Suprapubic skin (tissue), 4 donors: ENCODE measurements around the gene ALDH1A1.

Experiments used
- CTCF ChIP-seq, 2 donors: fragments of 200-600 bp in 1 of 2; fragments of 450-650 bp in 1 of 2; sonication (generic) in 1 of 2; IDR thresholded peaks; one replicate each; pipeline ENCODE4 v1.5.1; 2016 to 2019; ENCODE audit warnings: antibody characterized with exemption in 2 of 2, mild to moderate bottlenecking in 1 of 2, moderate library complexity in 1 of 2
- EP300 ChIP-seq: sonication (generic); formaldehyde crosslinking; IDR thresholded peaks from one replicate; pipeline ENCODE4 v1.6.1; 2017; ENCODE audit warnings: antibody characterized with exemption
- POLR2A ChIP-seq, 2 donors: fragments of 450-650 bp; IDR thresholded peaks; one replicate each; pipeline ENCODE4 v1.6.1; 2017; ENCODE audit warnings: antibody characterized with exemption in 2 of 2, mild to moderate bottlenecking in 2 of 2, moderate library complexity in 2 of 2
- POLR2AphosphoS5 ChIP-seq, 3 donors: sonication (generic); formaldehyde crosslinking; IDR thresholded peaks; one replicate each; pipeline ENCODE4 v1.6.1; 2017; ENCODE audit warnings: antibody characterized with exemption in 3 of 3

GRCh38 chr9:72978744-72979143, 25.9 kb upstream of the ALDH1A1 start:
- TF ChIP-seq POLR2AphosphoS5 (IDR thresholded peaks at IDR 0.05) = no peak
- TF ChIP-seq POLR2A (IDR thresholded peaks at IDR 0.05) = no peak
- TF ChIP-seq CTCF (IDR thresholded peaks at IDR 0.05) = no peak
- TF ChIP-seq EP300 = no peak
